ENCODE measurements around the gene CCNG2. TPM values are rescaled to one million over a fixed set of nuclear protein-coding genes. Genes with fewer than 3 reads are reported as not detected.

The CCNG2 gene
- total and polyA plus RNA-seq, 10 of the 15 experiments (the other 5 are each of a cell fraction or from before 2014, with no cell fraction given), result 1.9 to 70.6 (median 5.9) TPM

DNA sequence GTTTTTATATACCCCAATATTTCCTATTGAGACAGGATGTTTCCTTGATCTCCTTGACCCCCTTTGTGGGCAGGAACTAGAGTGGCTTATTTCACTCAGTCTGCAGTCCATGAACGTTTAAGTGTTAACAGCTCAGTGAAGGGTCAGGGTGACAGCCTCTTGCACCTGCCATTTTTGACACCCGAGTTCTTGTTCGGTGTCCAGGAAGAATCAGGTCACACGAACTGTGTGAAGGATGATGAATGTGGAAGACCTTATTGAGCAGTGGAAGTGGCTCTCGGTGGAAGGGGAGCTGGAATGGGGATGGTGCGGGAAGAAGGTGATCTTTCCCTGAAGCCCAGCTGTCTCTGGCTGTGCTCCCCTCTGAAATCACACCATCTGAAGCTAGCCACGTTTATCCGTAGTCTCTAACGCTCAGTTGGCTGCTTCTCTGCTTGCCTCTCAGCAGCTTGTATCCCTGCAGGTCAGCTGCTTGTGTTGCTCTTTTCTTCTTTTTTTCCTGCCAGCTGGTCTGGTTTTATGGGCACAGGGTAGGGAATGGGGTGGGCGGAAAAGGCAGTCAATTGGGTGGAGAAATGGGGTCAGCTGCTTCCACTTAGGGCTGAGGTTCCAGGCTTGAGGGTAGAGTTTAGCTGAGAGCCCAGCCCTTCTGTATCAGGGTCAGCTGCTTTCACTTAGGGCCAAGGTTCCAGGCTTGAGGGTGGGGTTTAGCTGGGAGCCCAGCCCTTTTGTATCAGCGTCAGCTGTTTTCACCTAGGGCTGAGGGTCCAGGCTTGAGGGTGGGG lies 29.0 kb upstream of the CCNG2 start:
- Histone ChIP-seq H3K9me3 (replicated peaks; ENCODE audit: control insufficient read depth, insufficient read depth, low read length) (no peaks in the 10 kb centered on the region; the same call in 2 of the 3 replicates), H3K9ac (ENCODE audit: control insufficient read depth, insufficient read depth, low read length) (no peak overlapping the region), H3K79me2 (ENCODE audit: control insufficient read depth, insufficient read depth, low read length) (no peaks in the 10 kb centered on the region), H3K4me3 (no peak overlapping the region), H3K27me3 (replicated peaks in 1 of 2; ENCODE audit: control insufficient read depth in 2 of 2, insufficient read depth in 2 of 2, low read length in 1 of 2) (no peaks in the 10 kb centered on the region), H2AFZ (ENCODE audit: control insufficient read depth, low read depth, low read length) (no peak overlapping the region), H3K27ac (ENCODE audit: control insufficient read depth, insufficient read depth) (no peak overlapping the region), H3K4me1 (ENCODE audit: control insufficient read depth, insufficient read depth, low read length) (peaks cover 6% of the 10 kb centered on the region; the same call in 1 of the 2 replicates), H4K20me1 (ENCODE audit: control insufficient read depth, insufficient read depth) (no peaks in the 10 kb centered on the region), H3K36me3 (ENCODE audit: control insufficient read depth in 2 of 2, insufficient read depth in 2 of 2, low read length in 1 of 2) (no peaks in the 10 kb centered on the region), H3K4me2 (ENCODE audit: control insufficient read depth, insufficient read depth) (no peak overlapping the region)
- ChIA-PET POLR2A (interaction anchor here (0.7 kb wide), 1 partner anchor 18 kb away, joined by 4 read pairs; no protein-coding TSS in a partner anchor), CTCF (interaction anchor here (0.7 to 2.5 kb wide), 4 partner anchors 27 to 76 kb away, joined by 3 to 13 read pairs (median 8); no protein-coding TSS in a partner anchor), RAD21 (ENCODE audit: unreplicated experiment) (interaction anchor here (0.7 to 2.3 kb wide), 6 partner anchors 27 to 76 kb away, joined by 3 to 14 read pairs (median 4); no protein-coding TSS in a partner anchor), SMC1A (ENCODE audit: uncharacterized antibody, unreplicated experiment) (interaction anchor here (0.7 to 3.0 kb wide), 9 partner anchors 16 to 76 kb away, joined by 3 to 12 read pairs (median 3); no protein-coding TSS in a partner anchor)
- no TSS peak for BruUV-seq (replicated peaks)
- TF ChIP-seq DPF2 (IDR thresholded peaks at IDR 0.05) (no peak), BHLHE40 (IDR thresholded peaks at IDR 0.05; ENCODE audit: borderline replicate concordance in 1 of 2, low read depth in 2 of 2, low read length in 1 of 2) (no peak), CBFB (IDR thresholded peaks at IDR 0.05; ENCODE audit: low read depth) (no peak), CHD1 (IDR thresholded peaks at IDR 0.05; ENCODE audit: low read depth, low read length) (no peak), NRF1 (conservative IDR thresholded peaks at IDR 0.05; ENCODE audit: low read depth, low read length) (no peak), ZNF687 (IDR thresholded peaks at IDR 0.05) (no peak), STAT3 (IDR thresholded peaks at IDR 0.05; ENCODE audit: low read depth, low read length) (no peak), TCF12 (IDR thresholded peaks at IDR 0.05; ENCODE audit: low read depth, low read length) (no peak), IKZF2 (IDR thresholded peaks at IDR 0.05) (no peak), PKNOX1 (IDR thresholded peaks at IDR 0.05) (no peak), MYC (IDR thresholded peaks at IDR 0.05; ENCODE audit: insufficient read depth, insufficient read length, insufficient replicate concordance, low read length, severe bottlenecking) (no peak), RB1 (IDR thresholded peaks at IDR 0.05; ENCODE audit: borderline replicate concordance) (no peak)
- TF ChIP-seq, protein P1, sequence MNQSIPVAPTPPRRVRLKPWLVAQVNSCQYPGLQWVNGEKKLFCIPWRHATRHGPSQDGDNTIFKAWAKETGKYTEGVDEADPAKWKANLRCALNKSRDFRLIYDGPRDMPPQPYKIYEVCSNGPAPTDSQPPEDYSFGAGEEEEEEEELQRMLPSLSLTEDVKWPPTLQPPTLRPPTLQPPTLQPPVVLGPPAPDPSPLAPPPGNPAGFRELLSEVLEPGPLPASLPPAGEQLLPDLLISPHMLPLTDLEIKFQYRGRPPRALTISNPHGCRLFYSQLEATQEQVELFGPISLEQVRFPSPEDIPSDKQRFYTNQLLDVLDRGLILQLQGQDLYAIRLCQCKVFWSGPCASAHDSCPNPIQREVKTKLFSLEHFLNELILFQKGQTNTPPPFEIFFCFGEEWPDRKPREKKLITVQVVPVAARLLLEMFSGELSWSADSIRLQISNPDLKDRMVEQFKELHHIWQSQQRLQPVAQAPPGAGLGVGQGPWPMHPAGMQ (IDR thresholded peaks at IDR 0.05; ENCODE audit: borderline replicate concordance), result no peak
- in situ Hi-C loops (cut with MboI) (no loop called here), intact Hi-C loops (cut with micrococcal nuclease; ENCODE audit: unreplicated experiment) (no loop called here)
- 72% methylated on average over 11 of the region's 11 CpGs for WGBS (ENCODE audit: insufficient coverage, insufficient replicate concordance, low lambda C conversion rate, missing lambda C conversion rate)
- ATAC-seq (no peak), FAIRE-seq (no peak), DNase-seq (ENCODE audit: low read depth, low spot score) (no peak)

Measured in GM12878 (cell line).